SK-N-SH (cell line): Measurements from ENCODE around the gene TOMM40L.

Experiments used
- PBX3 ChIP-seq: IDR thresholded peaks from 2 replicates; pipeline ENCODE4; 2012
- POLR2AphosphoS5 ChIP-seq: IDR thresholded peaks from 2 replicates; pipeline ENCODE4 v1.6.1; 2012; ENCODE audit warnings: low read depth, low read length
- SMC3 ChIP-seq: IDR thresholded peaks from 2 replicates; pipeline ENCODE4 v1.6.1; 2012; ENCODE audit warnings: low read depth, low read length, improper control_type of control experiment
- TF ChIP-seq, protein P1 (sequence below): fragments of 200-600 bp; sonication (generic); IDR thresholded peaks from 2 replicates; pipeline ENCODE4 v1.6.1; 2017; ENCODE audit warnings: antibody characterized with exemption, mild to moderate bottlenecking, moderate library complexity
- TF ChIP-seq, protein P2 (sequence below): IDR thresholded peaks from 2 replicates; pipeline ENCODE4 v1.4.0; 2012; ENCODE audit warnings: low read depth, borderline replicate concordance

- TF ChIP-seq, protein P1, sequence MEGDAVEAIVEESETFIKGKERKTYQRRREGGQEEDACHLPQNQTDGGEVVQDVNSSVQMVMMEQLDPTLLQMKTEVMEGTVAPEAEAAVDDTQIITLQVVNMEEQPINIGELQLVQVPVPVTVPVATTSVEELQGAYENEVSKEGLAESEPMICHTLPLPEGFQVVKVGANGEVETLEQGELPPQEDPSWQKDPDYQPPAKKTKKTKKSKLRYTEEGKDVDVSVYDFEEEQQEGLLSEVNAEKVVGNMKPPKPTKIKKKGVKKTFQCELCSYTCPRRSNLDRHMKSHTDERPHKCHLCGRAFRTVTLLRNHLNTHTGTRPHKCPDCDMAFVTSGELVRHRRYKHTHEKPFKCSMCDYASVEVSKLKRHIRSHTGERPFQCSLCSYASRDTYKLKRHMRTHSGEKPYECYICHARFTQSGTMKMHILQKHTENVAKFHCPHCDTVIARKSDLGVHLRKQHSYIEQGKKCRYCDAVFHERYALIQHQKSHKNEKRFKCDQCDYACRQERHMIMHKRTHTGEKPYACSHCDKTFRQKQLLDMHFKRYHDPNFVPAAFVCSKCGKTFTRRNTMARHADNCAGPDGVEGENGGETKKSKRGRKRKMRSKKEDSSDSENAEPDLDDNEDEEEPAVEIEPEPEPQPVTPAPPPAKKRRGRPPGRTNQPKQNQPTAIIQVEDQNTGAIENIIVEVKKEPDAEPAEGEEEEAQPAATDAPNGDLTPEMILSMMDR: no peak
- TF ChIP-seq POLR2AphosphoS5: no peak
- no peak for TF ChIP-seq PBX3
- TF ChIP-seq, protein P2, sequence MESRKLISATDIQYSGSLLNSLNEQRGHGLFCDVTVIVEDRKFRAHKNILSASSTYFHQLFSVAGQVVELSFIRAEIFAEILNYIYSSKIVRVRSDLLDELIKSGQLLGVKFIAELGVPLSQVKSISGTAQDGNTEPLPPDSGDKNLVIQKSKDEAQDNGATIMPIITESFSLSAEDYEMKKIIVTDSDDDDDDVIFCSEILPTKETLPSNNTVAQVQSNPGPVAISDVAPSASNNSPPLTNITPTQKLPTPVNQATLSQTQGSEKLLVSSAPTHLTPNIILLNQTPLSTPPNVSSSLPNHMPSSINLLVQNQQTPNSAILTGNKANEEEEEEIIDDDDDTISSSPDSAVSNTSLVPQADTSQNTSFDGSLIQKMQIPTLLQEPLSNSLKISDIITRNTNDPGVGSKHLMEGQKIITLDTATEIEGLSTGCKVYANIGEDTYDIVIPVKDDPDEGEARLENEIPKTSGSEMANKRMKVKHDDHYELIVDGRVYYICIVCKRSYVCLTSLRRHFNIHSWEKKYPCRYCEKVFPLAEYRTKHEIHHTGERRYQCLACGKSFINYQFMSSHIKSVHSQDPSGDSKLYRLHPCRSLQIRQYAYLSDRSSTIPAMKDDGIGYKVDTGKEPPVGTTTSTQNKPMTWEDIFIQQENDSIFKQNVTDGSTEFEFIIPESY: no peak
- no peak for TF ChIP-seq SMC3
Observed at GRCh38 chr1:161273402-161273801, 47.5 kb downstream of the TOMM40L start.
